Germinal center (tissue), 1 donor: ENCODE data around the gene KNSTRN.
A peak's percentile ranks its signal among the peaks of the same experiment; 100 is the strongest.

Experiments
- DNase-seq: peaks from one replicate; pipeline ENCODE4 v3.0.0; 2012; ENCODE audit warnings: mixed read lengths, low spot score

The KNSTRN gene

DNA sequence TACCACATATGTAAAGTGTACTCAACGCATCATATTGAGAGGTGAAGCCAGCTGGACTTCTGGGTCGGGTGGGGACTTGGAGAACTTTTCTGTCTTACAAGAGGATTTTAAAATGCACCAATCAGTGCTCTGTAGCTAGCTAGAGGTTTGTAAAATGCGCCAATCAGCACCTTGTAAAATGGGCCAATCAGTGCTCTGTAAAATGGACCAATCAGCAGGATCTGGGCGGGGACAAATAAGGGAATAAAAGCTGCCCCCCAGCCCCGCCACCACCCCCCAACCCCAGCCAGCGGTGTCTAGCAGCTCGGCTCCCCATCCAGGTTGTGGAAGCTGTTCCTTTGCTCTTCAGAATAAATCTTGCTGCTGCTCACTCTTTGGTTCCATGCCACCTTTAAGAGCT, 16.8 kb downstream of the KNSTRN start:
- no peak for DNase-seq

DNA sequence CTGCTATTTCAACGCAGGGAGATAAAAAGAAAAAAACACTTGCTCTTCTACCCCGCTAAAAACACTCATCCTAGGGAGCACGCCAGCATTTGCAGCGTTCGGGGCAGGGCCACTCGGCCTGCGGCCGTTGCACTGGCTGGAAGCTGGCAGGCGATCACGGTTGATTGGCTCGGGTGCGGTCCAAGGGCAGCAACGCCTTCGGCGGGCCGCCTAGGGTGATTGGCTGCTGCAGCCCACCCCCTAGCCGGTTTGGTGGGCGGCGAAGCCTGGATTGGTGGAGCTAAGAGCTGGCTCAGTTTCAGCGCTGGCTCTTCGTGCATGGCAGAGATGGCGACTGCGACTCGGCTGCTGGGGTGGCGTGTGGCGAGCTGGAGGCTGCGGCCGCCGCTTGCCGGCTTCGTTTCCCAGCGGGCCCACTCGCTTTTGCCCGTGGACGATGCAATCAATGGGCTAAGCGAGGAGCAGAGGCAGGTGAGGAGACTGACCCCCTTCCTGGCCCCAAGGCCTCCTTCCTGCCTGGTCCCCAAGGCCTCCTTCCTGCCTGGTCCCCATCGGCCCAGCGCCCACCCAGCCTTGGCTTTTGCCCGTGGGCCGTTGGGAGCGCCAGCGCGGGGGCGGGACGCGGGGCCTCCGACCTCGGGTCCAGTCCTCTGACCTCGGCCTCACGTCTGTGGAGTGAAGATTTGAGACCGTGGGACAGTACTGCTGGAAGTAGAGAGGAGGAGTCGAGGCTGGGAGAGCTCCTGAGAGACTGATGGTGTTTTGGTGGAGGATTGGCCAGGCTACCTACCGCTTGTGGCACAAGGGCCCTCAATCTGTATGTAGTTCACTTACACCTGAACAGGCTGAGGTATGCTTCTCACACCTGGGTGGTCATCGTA, 23.2 kb downstream of the KNSTRN start, which contains the start of gene IVD:
IVD (plus strand) TSS at position 295 of the 881 bp plus-strand sequence; CDS start at position 328, 33 bp downstream.
- peak; percentile 98 for DNase-seq

DNA sequence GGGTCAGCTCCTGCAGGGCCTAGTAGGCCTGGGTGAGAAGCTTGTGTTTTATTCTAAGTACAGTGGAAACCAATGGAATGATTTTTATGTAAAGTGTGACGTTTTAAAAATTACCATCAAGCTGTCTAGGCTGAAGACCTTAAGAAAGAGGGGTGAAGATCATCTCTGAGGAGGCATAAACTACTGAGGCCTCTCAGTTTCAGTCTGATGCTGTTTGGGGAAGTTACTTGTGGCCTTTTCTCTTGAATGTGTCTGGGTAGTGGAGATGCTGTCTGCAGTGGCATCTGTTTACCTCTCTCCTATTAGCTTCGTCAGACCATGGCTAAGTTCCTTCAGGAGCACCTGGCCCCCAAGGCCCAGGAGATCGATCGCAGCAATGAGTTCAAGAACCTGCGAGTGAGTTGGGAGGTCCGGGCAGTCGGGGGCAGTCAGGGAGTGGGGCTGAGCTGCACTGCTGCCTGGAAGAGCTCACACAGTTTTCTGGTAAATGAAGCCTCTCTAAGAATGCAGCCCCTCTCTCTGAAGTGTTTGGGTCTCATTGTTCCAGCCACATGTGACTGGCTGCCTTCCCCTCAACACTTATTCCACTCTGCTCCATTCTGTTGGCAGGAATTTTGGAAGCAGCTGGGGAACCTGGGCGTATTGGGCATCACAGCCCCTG, 24.9 kb downstream of the KNSTRN start:
- DNase-seq = peak; percentile 76

DNA sequence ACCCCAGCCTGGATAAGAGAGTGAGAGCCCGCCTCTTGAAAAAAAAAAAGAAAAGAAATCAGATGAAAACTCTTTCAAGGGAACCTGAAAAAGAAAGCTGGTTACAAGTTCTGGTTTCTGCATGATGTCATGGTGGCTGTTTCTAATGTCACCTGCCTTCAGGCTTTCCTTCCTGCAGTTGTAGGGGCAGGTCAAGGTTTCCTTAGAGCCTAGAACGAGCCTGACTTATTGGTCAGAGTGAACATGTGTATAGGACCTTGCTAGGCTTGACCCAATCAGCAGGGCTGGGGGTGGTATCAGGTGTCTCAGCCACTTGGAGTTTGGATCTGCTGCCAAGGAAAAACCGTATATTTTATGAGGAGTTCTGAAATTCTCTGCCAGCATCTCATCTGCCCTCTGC, 26.8 kb downstream of the KNSTRN start:
- DNase-seq = no peak

DNA sequence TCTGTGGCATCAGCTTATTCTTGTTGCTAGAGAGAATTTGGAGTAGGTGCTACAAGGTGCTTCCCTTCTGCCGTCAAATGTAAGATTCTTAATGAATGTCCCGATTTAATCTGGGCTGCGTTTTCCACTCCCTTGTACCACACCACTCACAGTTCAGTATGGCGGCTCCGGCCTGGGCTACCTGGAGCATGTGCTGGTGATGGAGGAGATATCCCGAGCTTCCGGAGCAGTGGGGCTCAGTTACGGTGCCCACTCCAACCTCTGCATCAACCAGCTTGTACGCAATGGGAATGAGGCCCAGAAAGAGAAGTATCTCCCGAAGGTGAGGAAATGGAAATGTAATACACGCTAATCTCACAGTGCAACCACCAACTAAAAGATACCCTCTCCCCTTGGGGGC, 28.0 kb downstream of the KNSTRN start:
- DNase-seq = no peak

DNA sequence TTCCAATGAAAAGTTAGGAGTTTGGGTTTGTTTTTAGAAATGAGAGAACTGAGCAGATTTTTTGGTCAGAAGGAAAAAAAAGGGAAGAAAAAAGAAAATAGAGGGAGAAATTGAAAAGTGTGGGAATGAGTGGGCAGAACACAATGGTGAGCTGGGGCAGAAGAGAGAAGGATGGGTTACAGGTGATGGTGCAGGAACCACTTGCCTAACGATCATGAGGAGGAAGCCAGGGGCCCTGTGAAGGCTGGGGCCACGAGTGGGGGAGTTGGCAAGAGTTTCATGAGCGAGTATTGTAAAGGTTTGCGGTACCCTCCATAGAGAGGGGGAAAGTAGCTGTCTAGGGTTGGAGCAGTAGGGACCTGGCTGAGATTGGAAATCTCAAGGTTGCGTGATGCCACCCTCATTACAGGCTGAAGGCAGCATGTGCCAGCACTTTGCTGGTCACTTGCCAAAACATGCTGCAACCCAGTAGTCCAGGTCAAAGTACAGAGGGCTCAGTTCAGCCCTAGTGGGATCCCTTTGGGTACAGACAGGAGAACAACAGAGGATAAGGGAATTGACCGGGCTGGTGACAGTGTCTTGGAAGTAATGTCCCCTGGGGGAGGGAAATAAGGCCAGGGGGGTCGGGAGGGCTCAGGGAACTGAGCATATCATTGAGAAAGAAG, 29.7 kb downstream of the KNSTRN start:
- no peak for DNase-seq

DNA sequence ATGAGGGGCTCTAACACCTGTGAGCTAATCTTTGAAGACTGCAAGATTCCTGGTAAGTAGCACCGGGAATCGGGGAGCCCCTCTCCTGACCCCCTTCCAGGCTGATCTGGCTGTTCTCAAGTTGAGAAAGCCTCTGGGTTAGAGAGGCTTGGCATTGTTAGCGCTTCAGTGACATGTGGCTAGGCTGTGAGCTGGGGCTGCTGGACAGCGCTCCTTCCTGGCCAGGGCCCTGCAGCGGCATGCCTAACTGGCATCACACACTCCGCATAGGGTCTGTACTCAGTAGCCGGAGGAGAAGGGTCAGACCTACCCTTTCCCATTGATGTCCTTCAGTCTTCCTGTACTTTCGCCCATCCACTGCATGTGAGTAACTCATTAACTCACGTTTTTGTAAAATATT, 30.5 kb downstream of the KNSTRN start:
- no peak for DNase-seq

DNA sequence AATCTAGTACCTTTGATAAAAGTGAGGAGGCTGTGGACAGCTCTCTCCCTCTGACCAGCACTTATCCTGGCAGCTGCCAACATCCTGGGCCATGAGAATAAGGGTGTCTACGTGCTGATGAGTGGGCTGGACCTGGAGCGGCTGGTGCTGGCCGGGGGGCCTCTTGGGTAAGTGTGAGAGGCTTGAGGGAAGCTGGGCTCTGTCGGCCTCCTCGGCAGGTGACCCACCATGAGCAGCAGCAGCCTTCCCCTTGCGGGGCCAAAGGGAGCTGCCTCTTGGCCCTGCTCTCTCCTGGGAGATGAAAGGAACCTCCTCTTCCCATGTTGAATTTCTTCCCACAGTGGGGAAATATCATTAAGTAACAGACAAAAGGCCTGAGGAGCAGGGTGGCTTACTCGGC, 32.3 kb downstream of the KNSTRN start:
- no peak for DNase-seq

DNA sequence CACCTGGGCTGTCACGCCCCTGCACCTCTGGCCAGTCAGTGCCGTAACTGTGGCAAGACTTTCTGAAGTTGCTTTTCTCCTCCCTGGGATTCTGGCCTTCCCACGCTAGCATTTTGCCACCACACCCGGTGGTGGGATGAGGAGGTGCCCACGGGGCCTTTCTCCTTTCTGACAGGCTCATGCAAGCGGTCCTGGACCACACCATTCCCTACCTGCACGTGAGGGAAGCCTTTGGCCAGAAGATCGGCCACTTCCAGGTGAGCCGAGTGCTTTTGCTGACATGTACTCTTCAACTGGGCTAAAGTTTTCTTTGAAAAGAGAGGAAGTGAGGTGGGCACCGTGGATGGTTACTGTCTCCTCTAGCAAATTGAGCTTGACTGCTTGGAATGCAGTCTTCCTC, 32.7 kb downstream of the KNSTRN start:
- no peak for DNase-seq

DNA sequence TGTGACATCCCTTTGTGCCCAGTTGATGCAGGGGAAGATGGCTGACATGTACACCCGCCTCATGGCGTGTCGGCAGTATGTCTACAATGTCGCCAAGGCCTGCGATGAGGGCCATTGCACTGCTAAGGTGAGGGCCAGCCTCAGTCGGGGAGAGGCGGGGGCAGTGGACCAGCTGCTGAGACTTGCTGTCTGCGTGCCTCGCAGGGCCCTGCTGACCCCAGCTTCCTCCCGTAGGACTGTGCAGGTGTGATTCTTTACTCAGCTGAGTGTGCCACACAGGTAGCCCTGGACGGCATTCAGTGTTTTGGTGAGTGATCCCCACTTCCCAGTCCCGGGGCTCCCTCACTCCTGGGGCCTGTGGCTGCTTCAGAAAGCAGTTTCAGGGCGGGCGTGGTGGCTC, 33.5 kb downstream of the KNSTRN start:
- DNase-seq = no peak

DNA sequence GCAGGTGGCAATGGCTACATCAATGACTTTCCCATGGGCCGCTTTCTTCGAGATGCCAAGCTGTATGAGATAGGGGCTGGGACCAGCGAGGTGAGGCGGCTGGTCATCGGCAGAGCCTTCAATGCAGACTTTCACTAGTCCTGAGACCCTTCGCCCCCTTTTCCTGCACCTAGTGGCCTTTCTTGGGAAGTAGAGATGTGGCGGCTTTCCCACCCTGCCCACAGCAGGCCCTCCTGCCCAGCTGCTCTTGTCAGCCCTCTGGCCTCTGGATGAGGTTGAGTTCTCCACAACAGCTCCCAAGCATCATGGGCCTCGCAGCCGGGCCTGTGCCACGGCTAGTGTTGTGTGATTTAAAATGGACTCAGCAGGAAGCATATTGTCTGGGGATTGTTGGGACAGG, 35.6 kb downstream of the KNSTRN start:
- DNase-seq = no peak

DNA sequence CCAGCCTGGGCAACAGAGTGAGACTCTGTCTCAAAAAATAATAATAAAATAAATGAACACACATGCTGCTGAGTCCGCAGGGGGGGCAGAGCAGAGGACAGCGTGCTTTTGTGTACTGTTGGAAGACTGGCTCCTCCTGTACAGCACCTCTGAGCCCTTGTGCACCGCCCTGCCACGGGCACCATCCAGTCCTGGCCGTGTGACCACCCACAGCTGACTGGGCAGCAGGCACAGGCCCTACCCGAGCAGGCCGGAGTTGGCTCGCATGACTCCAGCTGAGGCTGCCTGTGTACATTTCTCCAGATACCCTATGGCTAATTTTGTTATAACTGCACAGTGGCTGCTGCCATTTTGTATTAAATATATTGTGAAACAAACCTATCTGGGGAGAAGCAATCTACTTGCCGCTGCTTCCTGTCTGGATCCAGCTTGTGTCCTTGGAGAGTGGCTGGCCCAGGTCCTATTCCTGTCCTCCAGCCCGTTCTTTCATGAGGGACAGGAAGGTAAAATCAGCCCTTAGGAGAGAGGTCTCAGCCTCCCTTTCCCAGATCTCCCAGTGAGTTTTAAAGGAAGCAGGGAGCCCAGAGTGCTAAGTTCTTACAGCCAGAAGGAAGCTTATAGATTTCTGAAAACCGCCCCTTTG, 37.7 kb downstream of the KNSTRN start:
- no peak for DNase-seq

DNA sequence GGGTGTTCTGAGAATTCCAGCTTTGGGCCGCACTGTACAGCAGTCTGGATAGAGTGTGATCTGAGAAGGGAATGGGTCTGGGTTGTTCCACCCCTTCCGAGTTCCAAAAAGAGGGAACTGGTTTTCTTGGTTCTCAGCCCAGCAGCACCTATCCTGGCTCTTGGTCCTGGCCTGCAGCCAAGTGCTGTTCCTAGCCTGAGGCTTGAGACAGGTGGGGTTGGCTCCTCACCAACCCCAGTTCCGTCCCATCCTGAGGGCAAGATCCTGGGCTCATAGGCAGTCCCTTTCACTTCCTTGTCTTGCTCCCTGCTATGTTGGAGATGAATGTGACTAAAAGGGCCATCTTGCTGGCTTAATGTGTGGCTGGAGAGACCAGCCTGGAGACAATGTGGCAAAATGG, 38.3 kb downstream of the KNSTRN start:
- no peak for DNase-seq

DNA sequence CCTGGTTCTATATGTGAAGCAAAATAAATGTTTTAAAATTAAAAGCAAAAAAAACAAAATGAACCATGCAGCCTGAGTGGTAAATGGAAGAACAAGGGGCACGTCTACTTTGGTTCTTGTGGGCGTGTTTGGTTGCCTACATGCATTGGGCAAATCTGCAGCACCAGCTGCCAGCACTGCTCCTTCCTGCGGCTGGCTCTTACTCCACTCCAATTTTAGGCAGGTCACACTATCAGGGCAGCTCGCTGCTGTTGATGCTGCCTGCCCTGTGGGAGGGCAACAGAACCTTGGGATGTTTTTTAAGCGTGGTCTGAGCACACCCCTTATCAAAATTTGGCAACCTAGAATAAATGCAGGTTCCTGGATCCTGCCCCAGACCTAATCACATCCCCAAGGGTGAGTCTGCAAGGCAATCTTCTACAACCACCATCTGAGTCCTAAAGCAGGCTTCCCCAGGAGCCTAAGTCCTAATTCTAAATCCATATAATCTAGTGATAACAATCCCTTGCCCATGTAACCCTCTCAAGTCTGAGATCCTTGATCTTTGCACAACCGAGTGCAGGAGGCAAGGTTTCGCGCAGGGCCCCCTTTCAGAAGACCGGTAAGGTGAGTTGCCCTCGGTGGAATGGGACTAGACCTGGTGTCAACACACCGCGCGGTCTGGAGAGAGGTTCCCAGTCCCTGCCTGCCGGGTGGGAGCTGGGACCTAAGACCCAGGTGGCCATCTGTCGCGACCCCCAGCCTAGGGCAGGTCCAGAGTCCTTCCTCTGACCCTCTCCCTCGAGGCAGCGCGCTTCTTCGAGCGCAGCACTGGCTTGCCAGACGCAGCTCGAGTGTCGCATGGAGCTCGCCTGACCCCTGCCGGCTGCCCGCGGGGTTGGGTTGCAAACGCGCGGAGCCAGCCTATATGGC, 39.0 kb downstream of the KNSTRN start:
- peak; percentile 82 for DNase-seq

DNA sequence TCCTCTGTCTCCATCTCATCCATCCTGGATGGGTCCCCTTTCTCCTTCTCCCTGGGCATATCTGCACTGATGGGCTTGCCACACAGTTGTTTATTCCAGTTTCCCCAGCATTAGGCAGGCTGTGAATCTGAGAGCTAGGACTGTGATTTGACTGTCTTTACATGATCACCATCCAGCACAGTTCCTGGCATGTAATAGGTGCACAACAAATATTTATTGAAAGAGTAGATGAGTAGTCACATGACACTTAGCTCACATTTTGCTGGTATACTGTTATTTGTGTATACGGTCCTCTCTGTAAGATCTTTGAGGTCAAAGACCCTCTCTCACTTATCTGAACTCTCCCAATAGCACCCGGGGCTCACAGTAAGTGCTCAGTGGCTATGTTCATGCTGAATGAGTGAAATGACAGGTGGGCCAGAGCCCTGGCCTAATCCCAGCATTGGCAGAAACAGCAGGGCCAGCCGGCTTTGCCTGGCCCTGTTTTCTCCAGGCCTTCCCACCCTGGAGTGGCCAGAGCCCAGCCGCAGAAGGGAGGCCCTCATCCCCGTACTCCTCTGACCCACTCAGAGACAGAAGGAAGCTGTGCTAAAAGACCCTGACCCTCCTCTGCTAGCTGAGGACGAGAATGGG, 42.1 kb downstream of the KNSTRN start:
- DNase-seq = no peak

DNA sequence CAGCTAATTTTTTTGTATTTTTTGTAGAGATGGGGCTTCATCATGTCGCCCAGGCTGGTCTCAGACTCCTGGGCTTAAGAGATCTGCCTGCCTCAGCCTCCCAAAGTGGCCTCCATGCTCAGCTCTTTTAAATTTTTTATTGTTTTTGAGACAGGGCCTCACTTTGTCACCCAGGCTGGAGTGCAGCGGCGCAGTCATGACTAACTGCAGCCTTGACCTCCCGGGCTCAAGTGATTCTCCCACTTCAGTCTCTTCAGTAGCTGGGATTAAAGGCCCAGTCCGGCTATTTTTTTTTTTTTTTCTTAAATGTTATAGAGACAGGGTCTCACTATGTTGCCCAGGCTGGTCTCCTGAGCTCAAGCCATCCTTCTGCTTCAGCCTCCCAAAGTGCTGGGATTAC, 43.2 kb downstream of the KNSTRN start:
- DNase-seq = no peak

DNA sequence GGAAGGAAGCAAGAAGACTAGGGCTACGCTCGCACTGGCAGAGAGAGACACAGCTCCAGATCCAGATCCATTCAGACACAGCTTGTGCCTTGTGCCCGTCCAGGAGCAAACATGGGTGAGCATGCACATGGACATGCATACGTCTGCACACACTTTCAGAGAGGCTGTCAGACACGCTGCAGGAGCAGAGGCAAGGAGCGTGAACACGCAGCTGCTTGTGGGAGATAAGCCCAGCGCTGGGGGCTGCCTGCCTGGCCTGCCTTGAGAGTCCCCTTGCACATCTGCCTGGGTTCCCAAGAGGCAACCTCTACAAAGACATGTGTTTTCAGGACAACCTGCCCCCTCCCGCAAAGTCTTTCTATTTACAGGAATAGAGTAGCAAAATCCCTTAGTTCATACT, 44.7 kb downstream of the KNSTRN start:
- DNase-seq = no peak

DNA sequence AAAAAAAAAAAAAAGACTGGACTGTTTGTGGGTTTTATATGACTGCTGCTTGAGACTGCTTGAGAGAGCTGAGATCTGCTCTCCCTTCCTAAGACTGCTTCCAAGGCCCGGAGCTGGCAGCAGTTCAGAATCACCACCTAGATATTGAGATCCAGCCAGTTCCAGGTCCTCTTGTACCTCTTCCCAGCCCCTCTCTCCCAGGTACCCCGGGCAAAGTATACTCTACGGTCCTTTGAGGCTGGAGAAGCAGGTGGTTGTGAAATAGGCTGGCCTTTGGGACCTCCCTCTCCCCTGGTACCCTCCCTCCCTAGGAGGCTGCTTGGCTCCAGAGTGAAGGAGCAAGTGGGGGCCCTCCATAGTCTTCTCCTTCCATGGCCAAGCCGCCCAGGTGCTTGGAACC, 45.7 kb downstream of the KNSTRN start:
- no peak for DNase-seq

DNA sequence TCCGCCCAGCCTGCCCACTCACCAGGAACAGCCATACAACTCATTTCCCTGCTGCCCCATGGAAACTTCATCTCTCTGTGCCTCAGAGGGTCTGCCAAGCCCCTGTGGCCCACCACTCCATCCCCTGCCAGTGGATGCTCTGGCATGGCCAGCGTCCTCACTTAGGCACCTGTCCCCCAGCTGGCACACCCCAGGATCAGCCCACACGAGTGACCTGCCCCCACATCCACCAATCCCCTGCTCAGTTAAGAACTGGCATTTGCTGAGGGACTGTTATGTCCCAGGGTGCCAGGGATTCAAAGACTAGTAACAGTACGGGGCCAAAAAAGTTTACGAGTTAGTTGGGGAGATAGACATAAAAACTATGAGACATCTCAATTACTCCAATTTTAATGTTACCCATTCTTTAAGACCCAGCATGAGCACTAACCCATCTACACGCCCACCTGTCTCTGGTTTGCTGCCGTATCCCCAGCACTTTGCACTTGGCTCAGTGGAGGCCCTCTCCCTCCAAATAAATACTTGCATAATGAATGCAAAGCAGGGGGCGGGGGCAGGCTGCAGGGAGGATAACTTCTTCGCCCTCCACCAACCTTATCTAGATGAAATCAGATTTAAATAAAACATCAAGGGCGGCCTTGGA, 46.7 kb downstream of the KNSTRN start:
- no peak for DNase-seq

DNA sequence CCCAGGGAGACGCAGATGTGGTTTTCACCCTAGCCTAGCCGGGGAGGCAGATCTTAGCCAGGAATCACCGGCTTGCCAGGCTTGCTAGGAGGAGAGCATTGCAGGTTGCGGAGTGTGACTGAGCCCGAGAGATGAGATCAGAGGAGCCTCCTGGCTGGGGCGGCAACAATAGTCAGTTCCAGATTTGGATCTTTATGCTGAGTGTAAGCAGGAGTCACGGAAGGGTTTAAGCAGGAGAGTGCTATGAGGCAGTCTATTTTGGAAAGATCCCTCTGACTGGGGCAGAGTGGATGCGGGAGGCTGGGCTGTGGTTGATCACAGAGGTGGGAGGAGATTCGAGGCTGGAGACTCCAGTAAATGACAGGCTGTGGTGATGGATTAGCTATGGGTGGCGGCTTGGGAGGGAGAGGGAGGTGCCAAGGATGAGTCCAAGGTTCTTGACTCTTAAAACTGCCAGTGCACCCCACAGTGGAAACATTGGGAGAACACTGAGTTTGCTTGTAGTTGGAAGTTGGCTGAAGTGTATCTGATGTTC, 47.8 kb downstream of the KNSTRN start:
- no peak for DNase-seq
